Stimulated activated CD4-positive, alpha-beta T cell treated with anti-CD3 and anti-CD28 coated beads, TNF-alpha, amount 100 ng/mL, for 1 hour (primary cell): Measurements from ENCODE around the gene CTIF.

Experiments
- DNase-seq, 3 donors: peaks; one replicate each; pipeline ENCODE4 v3.0.0-alpha.2; 2020; ENCODE audit warnings: low read depth in 3 of 3, low spot score in 1 of 3

Gene CTIF

GRCh38 chr18:48531908-48532307, 6.9 kb upstream of the CTIF start:
- DNase-seq: no peak

GRCh38 chr18:48533340-48534070, 5.3 kb upstream of the CTIF start:
- no peak for DNase-seq

- DNase-seq: no peak
These were observed 4.5 kb upstream of the CTIF start for GRCh38 chr18:48534364-48534763.

GRCh38 chr18:48535956-48536355, 2.9 kb upstream of the CTIF start:
- no peak for DNase-seq

GRCh38 chr18:48536516-48536915, 2.3 kb upstream of the CTIF start:
- no peak for DNase-seq

- no peak for DNase-seq
These were observed 797 bp downstream of the CTIF start for GRCh38 chr18:48539406-48540250.

GRCh38 chr18:48540251-48541025, 1.6 kb downstream of the CTIF start:
- peak in 1 of 3 donors; percentile 41 for DNase-seq

- DNase-seq: no peak
These were observed 2.4 kb downstream of the CTIF start for GRCh38 chr18:48541026-48541746.

GRCh38 chr18:48541747-48542400, 3.0 kb downstream of the CTIF start:
- DNase-seq: no peak

GRCh38 chr18:48542513-48543181, 3.8 kb downstream of the CTIF start:
- no peak for DNase-seq

GRCh38 chr18:48543228-48543627, 4.4 kb downstream of the CTIF start:
- no peak for DNase-seq

GRCh38 chr18:48544116-48544515, 5.3 kb downstream of the CTIF start:
- no peak for DNase-seq

- DNase-seq: no peak
These were observed 6.0 kb downstream of the CTIF start for GRCh38 chr18:48544661-48545415.

GRCh38 chr18:48545757-48546321, 7.0 kb downstream of the CTIF start:
- DNase-seq: no peak

- no peak for DNase-seq
These were observed 7.6 kb downstream of the CTIF start for GRCh38 chr18:48546396-48546795.

GRCh38 chr18:48547531-48547981, 8.7 kb downstream of the CTIF start:
- DNase-seq: no peak

GRCh38 chr18:48548011-48548771, 9.4 kb downstream of the CTIF start:
- DNase-seq: no peak

GRCh38 chr18:48548921-48549320, 10.1 kb downstream of the CTIF start:
- DNase-seq: no peak
